Endodermal cell (in vitro differentiated cells): ENCODE results near the gene CBX7. TPM values are rescaled to one million over a fixed set of nuclear protein-coding genes. Genes with fewer than 3 reads are reported as not detected.

Source experiments
- DNase-seq: peaks from one replicate; pipeline ENCODE4 v3.0.0-alpha.2; 2017
- H3K27ac ChIP-seq: 2 replicates; pipeline ENCODE4 v1.5.1; 2013; ENCODE audit warnings: mild to moderate bottlenecking, low read depth, low read length, moderate library complexity
- H3K27me3 ChIP-seq: 2 replicates; pipeline ENCODE4 v1.6.1; 2013; ENCODE audit warnings: mild to moderate bottlenecking, low read length, moderate library complexity; ENCODE audit not compliant: insufficient read depth, control insufficient read depth, poor library complexity, severe bottlenecking
- H3K36me3 ChIP-seq: 2 replicates; pipeline ENCODE4 v1.7.0; 2013; ENCODE audit warnings: mild to moderate bottlenecking, low read length, moderate library complexity; ENCODE audit not compliant: control insufficient read depth, insufficient read depth
- H3K4me1 ChIP-seq: one replicate; pipeline ENCODE4 v1.7.0; 2013; ENCODE audit warnings: low read length; ENCODE audit not compliant: control insufficient read depth, insufficient read depth
- H3K4me3 ChIP-seq: 2 replicates; pipeline ENCODE4 v1.5.1; 2013; ENCODE audit warnings: mild to moderate bottlenecking, low read length, moderate library complexity
- H3K9ac ChIP-seq: 2 replicates; pipeline ENCODE4 v1.6.1; 2013; ENCODE audit warnings: mild to moderate bottlenecking, low read length, moderate library complexity; ENCODE audit not compliant: poor library complexity, severe bottlenecking; ENCODE audit errors: extremely low read depth
- H3K9me3 ChIP-seq: 2 replicates; pipeline ENCODE4 v1.6.1; 2013; ENCODE audit warnings: mild to moderate bottlenecking, low read length, moderate library complexity; ENCODE audit not compliant: control insufficient read depth
- H3K27ac Mint-ChIP-seq: 2 replicates; pipeline ENCODE4 v1.8.0; 2020; ENCODE audit warnings: mixed read lengths
- H3K27me3 Mint-ChIP-seq: 2 replicates; pipeline ENCODE4 v1.8.0; 2021; ENCODE audit warnings: mild to moderate bottlenecking, mixed read lengths; ENCODE audit not compliant: insufficient read depth
- H3K36me3 Mint-ChIP-seq: 2 replicates; pipeline ENCODE4 v1.8.0; 2020; ENCODE audit warnings: low read depth, mixed read lengths
- H3K4me1 Mint-ChIP-seq: 2 replicates; pipeline ENCODE4 v1.8.0; 2020; ENCODE audit warnings: mixed read lengths
- H3K4me3 Mint-ChIP-seq: 2 replicates; pipeline ENCODE4 v1.8.0; 2020; ENCODE audit warnings: mild to moderate bottlenecking, moderate library complexity, mixed read lengths
- H3K9me3 Mint-ChIP-seq: 2 replicates; pipeline ENCODE4 v1.8.0; 2020; ENCODE audit warnings: mild to moderate bottlenecking, mixed read lengths
- CTCF ChIP-seq: fragments of 200-600 bp; sonication (generic); conservative IDR thresholded peaks from 2 replicates; pipeline ENCODE4 v1.5.0; 2021; ENCODE audit warnings: antibody characterized with exemption, mild to moderate bottlenecking
- WGBS, 2 experiments: methylation state at CpG; one replicate each; pipeline versions ENCODE4 v1.1.5 to v1.1.7; 2013; ENCODE audit warnings: missing lambda C conversion rate in 2 of 2, mixed read lengths in 1 of 2; ENCODE audit not compliant: insufficient coverage in 1 of 2, insufficient read length in 1 of 2; 5-methylcytosine and 5-hydroxymethylcytosine counted together
- total RNA-seq, 2 donors: library from RNA; stranded (reverse); fragmentation: NEBNext Ultra II Directional in 1 of 2; extraction: Animal tissue kit (Norgen Biotek cat#: 25700) in 1 of 2; gene quantifications; 2 replicates in 1 of 2; 3 replicates in 1 of 2; pipeline ENCODE4 v1.2.1, GENCODE V29; 2021

CBX7 gene
- total RNA-seq, 2 donors from 2014 or later = 14.2 to 22.0 TPM

GRCh38 chr22:39129081-39129480 is 23.4 kb downstream of the CBX7 start:
- Histone ChIP-seq H3K4me1 (peaks cover 9% of the 10 kb centered on the region), H3K9ac (no peak overlapping the region), H3K4me3 (no peak overlapping the region), H3K9me3 (no peaks in the 10 kb centered on the region), H3K36me3 (no peaks in the 10 kb centered on the region), H3K27me3 (no peaks in the 10 kb centered on the region), H3K27ac (no peak overlapping the region)
- Mint-ChIP-seq H3K36me3 (no peaks in the 10 kb centered on the region), H3K4me3 (no peak overlapping the region), H3K9me3 (peaks cover 2% of the 10 kb centered on the region), H3K27ac (no peak overlapping the region), H3K4me1 (peaks cover 14% of the 10 kb centered on the region), H3K27me3 (peaks cover 8% of the 10 kb centered on the region)
- no peak for DNase-seq
- 85 to 100% methylated on average over 3 to 4 of the region's 4 CpGs for WGBS, 2 experiments
- no peak for TF ChIP-seq CTCF

DNA sequence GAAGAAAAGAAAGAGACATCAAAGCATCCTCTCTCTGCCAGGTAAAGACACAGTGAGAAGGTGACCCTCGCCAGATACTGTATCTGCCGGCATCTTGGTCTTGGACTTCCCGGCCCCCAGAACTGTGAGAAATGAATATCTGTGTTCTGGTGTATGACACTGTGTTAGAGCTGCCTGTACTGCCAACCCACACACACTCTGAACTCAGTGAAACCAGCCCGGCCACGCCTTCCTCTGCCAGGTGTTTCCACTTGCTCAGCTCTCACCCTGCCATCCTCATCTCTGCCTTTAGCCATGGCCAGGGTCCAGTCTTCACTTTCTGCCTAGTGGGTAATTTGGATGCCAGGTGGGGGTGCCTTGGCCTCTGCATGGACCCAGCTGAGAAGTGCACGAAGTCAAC is 24.0 kb downstream of the CBX7 start:
- TF ChIP-seq CTCF = no peak
- Mint-ChIP-seq H3K36me3 (no peaks in the 10 kb centered on the region), H3K4me1 (peaks cover 16% of the 10 kb centered on the region), H3K4me3 (no peak overlapping the region), H3K27me3 (peaks cover 8% of the 10 kb centered on the region), H3K9me3 (peaks cover 2% of the 10 kb centered on the region), H3K27ac (no peak overlapping the region)
- no peaks in the 10 kb centered on the region for H3K27me3 ChIP-seq
- no peak overlapping the region for H3K27ac ChIP-seq
- peaks cover 9% of the 10 kb centered on the region for H3K4me1 ChIP-seq
- H3K9me3 ChIP-seq = no peaks in the 10 kb centered on the region
- no peak overlapping the region for H3K4me3 ChIP-seq
- no peaks in the 10 kb centered on the region for H3K36me3 ChIP-seq
- no peak overlapping the region for H3K9ac ChIP-seq
- DNase-seq = no peak
- 96 to 100% methylated on average over 3 to 6 of the region's 6 CpGs for WGBS, 2 experiments

DNA sequence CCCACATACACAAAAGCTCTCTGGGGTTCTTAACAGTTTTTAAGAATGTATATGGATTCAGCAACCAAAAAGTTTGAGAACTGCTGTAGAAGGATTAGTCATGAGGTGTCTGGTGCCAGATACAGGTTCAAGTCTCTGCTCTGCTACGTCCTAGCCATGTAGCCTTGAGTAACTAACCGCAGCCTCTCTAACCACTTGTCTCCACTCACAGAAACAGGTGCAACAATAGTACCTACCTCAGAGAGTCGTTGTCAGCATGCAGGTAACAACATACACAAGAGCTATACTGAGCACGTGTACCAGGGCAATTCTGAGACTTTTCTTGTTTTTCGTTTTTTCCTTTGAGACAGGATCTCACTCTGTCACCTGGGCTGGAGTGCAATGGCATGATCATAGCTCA is 26.9 kb downstream of the CBX7 start:
- H3K4me3 Mint-ChIP-seq = no peak overlapping the region
- H3K36me3 Mint-ChIP-seq = no peaks in the 10 kb centered on the region
- no peaks in the 10 kb centered on the region for H3K27me3 ChIP-seq
- peaks cover 8% of the 10 kb centered on the region for H3K4me1 Mint-ChIP-seq
- peaks cover 2% of the 10 kb centered on the region for H3K9me3 Mint-ChIP-seq
- no peak overlapping the region for H3K27ac Mint-ChIP-seq
- no peak for DNase-seq
- no peaks in the 10 kb centered on the region for H3K9me3 ChIP-seq
- H3K9ac ChIP-seq = no peak overlapping the region
- H3K4me1 ChIP-seq = peaks cover 4% of the 10 kb centered on the region
- TF ChIP-seq CTCF = no peak
- 93 to 97% methylated on average over 5 of the region's 5 CpGs for WGBS, 2 experiments
- H3K4me3 ChIP-seq = no peak overlapping the region
- no peak overlapping the region for H3K27ac ChIP-seq
- peaks cover 8% of the 10 kb centered on the region for H3K27me3 Mint-ChIP-seq
- no peaks in the 10 kb centered on the region for H3K36me3 ChIP-seq
